NCI-H82 treated with DMSO at 0.1 percent for 48 hours (cell line): ENCODE data around the gene CASS4.

Experiments
- DNase-seq: peaks from one replicate; lab custom pipeline; 2025; ENCODE audit not compliant: unreplicated experiment; lab: John Stamatoyannopoulos, UW

CASS4 gene

GRCh38 chr20:56504373-56505005 is 92.4 kb downstream of the CASS4 start:
- no peak for DNase-seq

GRCh38 chr20:56506103-56506502 is 94.0 kb downstream of the CASS4 start:
- no peak for DNase-seq
